Duodenal mucosa (tissue), 2 donors: ENCODE measurements around the gene TBX1.

Experiments
- H3K27ac ChIP-seq: one replicate; pipeline ENCODE4 v1.7.0; 2013; ENCODE audit warnings: low read depth, low read length
- H3K27me3 ChIP-seq, 2 donors: one replicate each; pipeline ENCODE4 v1.7.0; 2013; ENCODE audit warnings: low read length in 2 of 2, control low read depth in 1 of 2; ENCODE audit not compliant: insufficient read depth in 2 of 2, control insufficient read depth in 1 of 2
- H3K36me3 ChIP-seq, 2 donors: one replicate each; pipeline ENCODE4 v1.7.0; 2013; ENCODE audit warnings: low read length in 2 of 2, control low read depth in 1 of 2; ENCODE audit not compliant: insufficient read depth in 2 of 2, control insufficient read depth in 1 of 2
- H3K4me1 ChIP-seq, 2 donors: one replicate each; pipeline ENCODE4 v1.7.0; 2013; ENCODE audit warnings: low read length in 2 of 2, control low read depth in 1 of 2; ENCODE audit not compliant: insufficient read depth in 2 of 2, control insufficient read depth in 1 of 2
- H3K4me3 ChIP-seq, 2 donors: one replicate each; pipeline ENCODE4 v1.7.0; 2013; ENCODE audit warnings: low read length in 2 of 2, low read depth in 1 of 2
- H3K9ac ChIP-seq, 2 donors: one replicate each; pipeline ENCODE4 v1.7.0; 2013; ENCODE audit warnings: low read length in 2 of 2, low read depth in 1 of 2
- H3K9me3 ChIP-seq, 2 donors: one replicate each; pipeline ENCODE4 v1.7.0; 2013; ENCODE audit warnings: low read length in 2 of 2, control low read depth in 1 of 2; ENCODE audit not compliant: control insufficient read depth in 1 of 2

Gene TBX1

DNA sequence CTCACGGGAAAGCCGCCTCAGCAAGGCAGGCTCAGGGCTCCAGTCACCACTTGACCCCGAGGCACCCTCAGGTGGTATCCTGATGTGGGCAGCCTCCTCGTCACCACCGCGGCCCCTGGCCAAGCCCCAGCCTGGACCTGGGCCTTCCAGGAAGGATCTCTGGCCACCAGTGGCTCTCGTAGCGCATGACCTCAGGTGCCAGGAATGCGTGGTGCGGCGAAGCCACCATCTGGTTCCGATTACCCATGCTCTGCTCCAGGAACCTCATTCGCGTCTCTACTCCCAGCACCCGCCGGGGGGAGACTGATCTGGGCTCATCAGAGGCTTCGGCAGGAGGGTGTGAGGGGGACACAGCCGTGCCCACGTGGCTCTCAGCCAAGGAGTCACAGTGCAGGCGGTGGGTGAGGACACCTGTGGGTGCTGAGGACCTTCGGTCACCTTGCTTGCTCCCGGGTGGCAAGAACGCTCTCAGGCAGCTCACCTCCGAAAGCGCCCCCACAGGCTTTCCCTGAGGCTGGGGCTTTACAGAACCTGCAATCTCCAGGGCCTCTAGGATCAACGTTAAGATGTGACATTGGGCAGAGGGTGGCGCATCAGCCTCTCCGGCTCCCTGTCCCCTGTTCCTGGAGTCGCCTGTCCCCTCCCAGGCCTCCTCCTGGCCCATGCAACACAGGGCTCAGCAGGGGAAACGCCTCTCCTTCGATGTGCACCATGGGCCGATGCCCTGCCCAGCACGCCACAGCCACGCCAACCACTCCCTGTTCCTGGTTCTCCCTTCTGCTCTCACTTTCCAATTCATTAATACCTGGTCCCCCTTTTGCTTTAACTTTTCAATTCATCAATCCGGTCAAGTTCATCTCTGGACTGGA, 39.0 kb downstream of the TBX1 start:
- Histone ChIP-seq H3K9ac (no peak overlapping the region), H3K4me3 (no peak overlapping the region), H3K4me1 (no peaks in the 10 kb centered on the region), H3K27ac (no peak overlapping the region), H3K9me3 (no peaks in the 10 kb centered on the region), H3K27me3 (no peaks in the 10 kb centered on the region), H3K36me3 (peaks cover 0 to 5% of the 10 kb centered on the region in 2 donors)

DNA sequence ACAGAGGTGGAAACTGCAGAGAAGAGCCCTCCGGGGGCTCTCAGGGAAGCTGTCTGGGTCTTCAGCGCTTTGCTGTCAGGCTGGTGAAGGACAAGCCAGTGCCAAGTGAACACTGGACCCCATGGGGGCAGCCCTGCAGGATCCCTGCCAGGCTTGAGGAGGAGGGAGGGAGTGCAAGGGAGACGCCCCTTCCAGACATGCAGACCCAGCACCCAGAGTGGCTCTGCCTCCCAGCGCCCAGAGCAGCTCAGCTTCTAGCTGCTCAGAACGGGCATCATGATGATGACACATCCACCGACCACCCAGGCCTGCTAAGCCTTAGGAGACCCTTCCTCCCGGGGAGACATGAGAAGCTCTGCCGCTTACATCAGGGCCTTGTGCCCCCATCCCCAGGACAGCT, 39.7 kb downstream of the TBX1 start:
- Histone ChIP-seq H3K9ac (no peak overlapping the region), H3K9me3 (no peaks in the 10 kb centered on the region), H3K4me1 (no peaks in the 10 kb centered on the region), H3K4me3 (no peak overlapping the region), H3K27me3 (no peaks in the 10 kb centered on the region), H3K36me3 (peaks cover 0 to 5% of the 10 kb centered on the region in 2 donors), H3K27ac (no peak overlapping the region)

DNA sequence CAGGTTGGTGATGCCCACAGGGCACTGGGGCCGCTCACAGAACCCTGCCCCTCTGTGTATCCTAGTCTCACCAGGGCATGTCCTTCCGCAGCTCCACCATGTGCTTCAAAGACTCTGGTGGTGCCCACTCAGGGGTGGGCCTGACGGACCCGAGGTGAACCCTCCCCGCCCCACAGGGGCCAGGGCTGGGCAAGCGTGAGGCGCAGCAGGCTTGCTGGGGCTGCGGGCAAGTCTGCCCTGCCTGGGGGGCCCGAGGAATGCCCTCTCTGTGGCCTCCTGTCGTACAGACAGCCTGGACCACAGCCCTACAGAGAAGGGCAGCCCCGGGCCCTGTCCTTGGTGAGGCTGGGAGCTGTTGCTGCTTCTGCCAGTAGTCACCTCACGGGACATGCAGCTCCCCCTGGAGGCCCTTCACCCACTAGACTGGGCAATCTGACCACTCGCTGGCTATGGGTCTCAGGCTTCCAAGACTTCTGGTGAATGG, 40.2 kb downstream of the TBX1 start:
- H3K9me3 ChIP-seq = no peaks in the 10 kb centered on the region
- peaks cover 0 to 5% of the 10 kb centered on the region in 2 donors for H3K36me3 ChIP-seq
- no peaks in the 10 kb centered on the region for H3K27me3 ChIP-seq
- H3K4me3 ChIP-seq = no peak overlapping the region
- no peak overlapping the region for H3K9ac ChIP-seq
- H3K4me1 ChIP-seq = peaks cover 0 to under 1% of the 10 kb centered on the region in 2 donors
- H3K27ac ChIP-seq = no peak overlapping the region

DNA sequence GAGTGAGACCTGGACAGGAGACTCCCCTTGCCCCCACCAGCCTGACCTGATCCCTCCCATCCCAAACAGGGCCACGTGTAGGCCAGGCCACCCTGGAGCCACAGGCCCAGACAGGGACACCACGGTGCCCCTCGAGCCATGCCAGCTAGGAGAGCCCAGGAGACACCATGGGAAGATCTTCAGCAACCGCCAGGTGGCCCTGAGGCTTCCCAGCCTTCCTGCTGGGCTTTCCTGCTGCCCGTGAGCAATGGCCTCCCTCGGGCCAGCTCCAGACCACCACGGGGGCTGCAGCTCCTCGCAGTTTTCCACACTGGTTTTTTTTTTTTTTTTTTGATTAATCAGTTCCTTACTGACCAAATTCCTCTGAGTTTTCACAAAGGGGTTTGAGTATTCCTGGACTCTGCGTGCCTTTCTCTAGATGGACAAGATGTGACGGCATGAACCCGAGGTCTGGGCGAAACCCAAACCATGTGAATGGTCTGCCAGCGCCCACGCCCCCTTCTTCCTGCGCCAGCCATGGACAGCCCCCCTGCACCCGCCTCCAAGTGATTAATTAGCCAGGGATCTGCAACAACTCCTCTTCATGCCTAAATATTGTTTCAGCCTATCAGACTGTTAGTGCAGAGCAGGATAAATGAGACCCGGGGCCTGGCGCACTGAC, 40.9 kb downstream of the TBX1 start:
- no peak overlapping the region for H3K9ac ChIP-seq
- H3K36me3 ChIP-seq = peaks cover 0 to 5% of the 10 kb centered on the region in 2 donors
- H3K9me3 ChIP-seq = no peaks in the 10 kb centered on the region
- no peaks in the 10 kb centered on the region for H3K27me3 ChIP-seq
- H3K4me3 ChIP-seq = no peak overlapping the region
- peaks cover 6 to 7% of the 10 kb centered on the region in 2 donors for H3K4me1 ChIP-seq
- no peak overlapping the region for H3K27ac ChIP-seq

DNA sequence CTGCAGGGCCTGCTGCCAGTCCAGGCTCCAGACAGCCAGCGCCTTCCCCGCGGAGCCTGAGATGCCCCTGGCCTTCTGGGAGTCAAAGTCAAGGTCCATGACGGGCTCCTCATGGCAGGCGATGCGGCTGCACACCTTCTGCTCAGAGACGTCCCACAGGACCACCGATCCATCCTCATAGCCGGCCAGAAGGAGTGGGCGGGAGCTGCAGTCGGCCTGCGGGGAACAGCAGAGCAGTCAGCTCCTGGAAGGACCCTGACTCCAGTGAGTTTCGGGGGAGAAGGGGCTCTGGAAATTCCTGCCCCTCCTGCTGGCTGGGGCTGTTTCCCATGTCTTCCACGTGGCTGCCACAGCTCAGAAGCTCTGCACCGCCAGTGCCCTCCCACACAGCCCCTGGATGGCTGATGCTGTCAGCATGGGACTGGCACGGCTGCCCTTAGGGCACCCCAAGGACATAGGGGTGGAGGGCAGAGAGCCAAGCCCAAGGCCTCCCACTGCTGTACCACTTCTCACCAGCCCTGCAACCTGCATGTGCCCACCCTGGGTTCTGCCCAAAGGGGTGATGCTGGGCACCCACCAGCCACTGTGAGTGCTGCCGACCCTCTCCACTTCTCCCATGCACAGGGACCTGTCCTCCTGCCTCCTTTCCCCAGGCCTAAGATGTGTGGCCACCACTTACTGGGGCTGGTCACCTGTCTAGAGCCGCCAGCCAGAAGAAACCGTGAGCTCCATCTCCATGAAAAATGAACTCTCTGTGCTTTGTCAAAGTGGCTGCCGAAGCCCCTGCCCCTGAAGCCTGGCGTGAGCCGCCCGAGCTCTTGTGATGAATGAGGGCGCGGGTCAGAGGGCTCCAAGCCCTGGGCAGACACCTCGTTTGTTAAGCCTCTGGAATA, 41.7 kb downstream of the TBX1 start:
- Histone ChIP-seq H3K9ac (no peak overlapping the region), H3K27me3 (no peaks in the 10 kb centered on the region), H3K36me3 (peaks cover 0 to 5% of the 10 kb centered on the region in 2 donors), H3K27ac (no peak overlapping the region), H3K4me1 (peaks cover 12% of the 10 kb centered on the region in 2 donors), H3K9me3 (no peaks in the 10 kb centered on the region), H3K4me3 (no peak overlapping the region)

DNA sequence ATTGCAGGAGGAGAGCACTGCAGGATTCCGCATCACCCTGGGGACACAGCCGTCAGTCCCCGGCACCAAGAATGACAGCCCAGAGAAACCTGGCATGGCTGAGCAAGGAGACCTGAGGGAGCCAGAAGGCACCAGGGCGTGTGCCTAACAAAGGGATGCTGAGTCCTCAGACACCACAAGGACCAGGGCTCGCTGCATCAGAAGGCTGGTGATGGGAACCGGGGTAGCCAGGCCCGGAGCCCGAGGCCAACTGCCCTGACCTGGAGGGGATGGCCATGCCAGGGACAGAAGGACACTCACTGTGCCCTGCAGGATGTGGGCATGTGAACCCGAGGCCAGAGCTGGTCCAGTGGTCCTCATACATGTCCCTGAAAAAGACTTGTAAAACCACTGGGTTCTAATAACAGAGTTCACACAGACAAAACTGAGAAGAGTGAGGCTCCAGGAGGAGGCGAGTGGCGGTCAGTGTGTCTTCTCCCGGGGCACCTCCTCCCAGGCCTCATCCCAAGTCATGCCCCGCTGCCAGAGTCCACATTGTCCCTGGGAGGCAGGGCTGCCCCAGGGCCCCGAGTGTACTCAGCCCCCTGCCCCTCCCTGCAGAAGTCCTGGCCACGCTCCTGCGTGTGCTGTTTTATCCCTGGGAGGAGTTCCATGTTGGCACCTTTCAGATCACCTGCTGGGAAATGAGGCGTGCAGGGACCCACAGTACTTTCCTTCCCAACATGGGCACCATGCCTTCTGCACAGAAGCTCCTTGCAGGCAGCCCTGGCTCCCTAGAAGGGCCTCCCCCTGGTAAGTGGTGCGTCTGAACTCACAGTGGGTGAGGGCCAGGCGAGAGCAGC, 42.5 kb downstream of the TBX1 start:
- Histone ChIP-seq H3K27me3 (no peaks in the 10 kb centered on the region), H3K9me3 (no peaks in the 10 kb centered on the region), H3K4me1 (peaks cover 12% of the 10 kb centered on the region in 2 donors), H3K27ac (no peak overlapping the region), H3K36me3 (peaks cover 0 to 5% of the 10 kb centered on the region in 2 donors), H3K4me3 (no peak overlapping the region), H3K9ac (no peak overlapping the region)

DNA sequence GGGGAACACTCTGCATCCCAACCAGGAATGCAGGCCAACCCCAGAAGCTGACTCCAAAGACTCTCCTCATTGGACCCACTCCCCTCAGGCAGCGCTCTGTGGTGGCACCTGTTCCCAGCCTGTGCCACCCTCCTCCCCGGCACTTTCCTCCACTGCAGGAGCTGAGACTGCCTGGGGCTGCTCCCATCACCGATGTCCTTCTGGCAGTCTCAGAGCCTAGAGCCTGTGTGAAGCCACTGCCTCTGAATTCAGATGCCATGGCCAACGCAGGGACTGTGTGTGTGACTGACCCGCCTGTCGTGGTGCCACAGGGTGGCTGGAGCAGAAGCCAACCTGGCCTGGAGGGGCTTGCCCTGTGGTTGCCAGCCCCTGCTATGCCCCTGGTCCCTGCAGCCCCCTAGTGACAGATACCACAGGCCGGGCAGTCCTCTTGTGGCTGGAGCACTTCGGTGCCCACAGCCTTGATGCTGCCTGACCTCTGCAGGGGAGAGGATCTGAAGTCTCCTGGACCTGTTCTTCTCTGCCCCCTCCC, 43.2 kb downstream of the TBX1 start:
- H3K4me1 ChIP-seq = peaks cover 12% of the 10 kb centered on the region in 2 donors
- H3K9ac ChIP-seq = no peak overlapping the region
- H3K36me3 ChIP-seq = peaks cover 0 to 5% of the 10 kb centered on the region in 2 donors
- no peak overlapping the region for H3K27ac ChIP-seq
- H3K27me3 ChIP-seq = no peaks in the 10 kb centered on the region
- no peaks in the 10 kb centered on the region for H3K9me3 ChIP-seq
- H3K4me3 ChIP-seq = no peak overlapping the region

DNA sequence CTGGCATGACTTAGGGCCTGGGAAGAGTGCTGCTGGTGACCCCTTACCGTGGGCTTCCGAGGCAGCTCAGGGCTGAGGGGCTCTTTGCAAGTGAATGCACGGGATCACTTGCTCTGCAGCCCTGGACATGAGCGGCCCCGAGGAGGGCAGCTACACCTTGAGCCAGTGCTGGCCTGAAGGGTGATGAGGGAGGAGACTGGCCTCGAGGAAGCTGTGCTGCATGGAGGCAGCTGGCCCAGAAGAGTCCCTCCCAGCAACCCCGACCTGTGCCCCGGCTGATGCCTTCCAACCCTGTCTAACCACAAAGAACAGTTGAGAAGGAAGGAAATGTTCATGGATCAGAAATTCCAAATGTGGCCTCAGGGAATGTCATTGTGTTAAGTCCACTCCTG, 45.2 kb downstream of the TBX1 start:
- Histone ChIP-seq H3K9ac (no peak overlapping the region), H3K4me1 (peaks cover 12% of the 10 kb centered on the region in 2 donors), H3K4me3 (peak overlapping the region in 1 of 2 donors; percentile 1), H3K9me3 (no peaks in the 10 kb centered on the region), H3K27me3 (no peaks in the 10 kb centered on the region), H3K27ac (no peak overlapping the region), H3K36me3 (no peaks in the 10 kb centered on the region)
